Heart right ventricle (tissue), 16 donors: ENCODE results near the gene ETF1. TPM values are rescaled to one million over a fixed set of nuclear protein-coding genes. Genes with fewer than 3 reads are reported as not detected.

Experiments used
- ATAC-seq, 8 donors: fragments of 200-7000 bp; cut with Tn5 transposase; one replicate each; pipeline ENCODE4 v1.9.1; 2020; ENCODE audit warnings: mild to moderate bottlenecking in 8 of 8, moderate library complexity in 8 of 8, moderate number of reproducible peaks in 1 of 8
- DNase-seq, 2 donors: peaks; one replicate each; pipeline ENCODE4 v3.0.0-alpha.2; 2020
- H3K27ac ChIP-seq, 10 donors: fragments of 200-600 bp; sonication (generic) in 2 of 10; one replicate each; pipeline versions ENCODE4 v1.5.0 to v1.8.0; 2020 to 2022; ENCODE audit warnings: mild to moderate bottlenecking in 3 of 10
- H3K27me3 ChIP-seq, 7 donors: fragments of 200-600 bp; one replicate each; pipeline ENCODE4 v1.8.0; 2021 to 2022; ENCODE audit warnings: mild to moderate bottlenecking in 2 of 7
- H3K36me3 ChIP-seq, 9 donors: fragments of 200-600 bp; sonication (generic) in 1 of 9; one replicate each; pipeline versions ENCODE4 v1.5.0 to v1.8.0; 2020 to 2022; ENCODE audit warnings: mild to moderate bottlenecking in 2 of 9
- H3K4me1 ChIP-seq, 9 donors: fragments of 200-600 bp; sonication (generic) in 1 of 9; one replicate each; pipeline versions ENCODE4 v1.5.0 to v1.8.0; 2020 to 2022; ENCODE audit warnings: mild to moderate bottlenecking in 4 of 9
- H3K4me3 ChIP-seq, 10 donors: fragments of 200-600 bp; sonication (generic) in 2 of 10; one replicate each; pipeline versions ENCODE4 v1.5.0 to v1.8.0; 2020 to 2022; ENCODE audit warnings: mild to moderate bottlenecking in 7 of 10, moderate library complexity in 2 of 10
- H3K9me3 ChIP-seq, 11 donors: fragments of 200-600 bp in 10 of 11; sonication (generic) in 2 of 11; one replicate each; pipeline versions ENCODE4 v1.5.0 to v1.8.0; 2013 to 2022; ENCODE audit warnings: mild to moderate bottlenecking in 2 of 11, control low read depth in 1 of 11, moderate library complexity in 1 of 11
- WGBS, 2 donors: extraction: QIAGEN DNeasy Blood & Tissue Kit; methylation state at CpG; one replicate each; pipeline ENCODE4 v1.1.7; 2013; ENCODE audit warnings: inconsistent platforms in 1 of 2; 5-methylcytosine and 5-hydroxymethylcytosine counted together
- intact Hi-C, 10 donors: fragments of 100-400 bp; cut with DNase I; formaldehyde crosslinking; loops; one replicate each; pipeline versions ENCODE4 v1.11.1 to v1.14.2; 2022
- polyA plus RNA-seq, 2 donors: library from polyadenylated mRNA; stranded (reverse); fragments of 200-250 nt; gene quantifications; one replicate each; pipeline ENCODE4 v1.2.3, GENCODE V29; 2013
- total RNA-seq, 10 donors: library from RNA; stranded (reverse); fragmentation: NEBNext Ultra II Directional in 3 of 10; extraction: Animal tissue kit (Norgen Biotek cat#: 25700) in 3 of 10; gene quantifications; one replicate each; pipeline versions ENCODE4 v1.2.1 to v1.2.4, GENCODE V29; 2021 to 2023
- TF ChIP-seq, protein P1 (sequence below), 9 donors: fragments of 200-600 bp; sonication (generic) in 2 of 9; IDR thresholded peaks; one replicate each; pipeline versions ENCODE4 v1.5.0 to v1.8.0; 2021 to 2022; ENCODE audit warnings: antibody characterized with exemption in 9 of 9, mild to moderate bottlenecking in 5 of 9, moderate library complexity in 1 of 9
- donor health status: Arrhythmogenic right ventricular cardiomyopathy.
- donor health status: ischemic (EF 13 %, LVEDD 7.1; RV severe dilation, severe dysfunction).
- donor health status: healthy with polysubstance abuse.
- donor health status: DM: no; HTN: yes; CAD: no.
- donor health status: DM: no; HTN: no; CAD: no.
- donor health status: ischemic (EF 25% LVEDD 6.9; RV normal size, moderate dysfunction).
- donor health status: ischemic (EF 25% LVEDD 5.7; RV mildly dilated, moderate dysfunction).
- donor health status: healthy.
- donor health status: DM: yes; HTN: yes; CAD: no.
- donor health status: Ischemic cardiomyopathy.
- donor health status: ischemic (EF 35%, LVEDD 5.7; RV mildly dilated, moderate dysfunction).
- donor health status: nonischemic (EF 11% LVEDD 7.7; RV severe dilation, severe dysfunction).
- donor health status: DM: yes; HTN: yes; CAD: no.
- donor health status: PGD.
- donor health status: ischemic (EF 29% LVEDD 5.4; RV normal size, mild dysfunction).
- donor health status: nonischemic (EF 23%, LVEDD 6.1; RV moderate dilation, normal function).

Gene ETF1
- total and polyA plus RNA-seq, 12 donors: 17.9 to 113 (median 82.8) TPM

DNA sequence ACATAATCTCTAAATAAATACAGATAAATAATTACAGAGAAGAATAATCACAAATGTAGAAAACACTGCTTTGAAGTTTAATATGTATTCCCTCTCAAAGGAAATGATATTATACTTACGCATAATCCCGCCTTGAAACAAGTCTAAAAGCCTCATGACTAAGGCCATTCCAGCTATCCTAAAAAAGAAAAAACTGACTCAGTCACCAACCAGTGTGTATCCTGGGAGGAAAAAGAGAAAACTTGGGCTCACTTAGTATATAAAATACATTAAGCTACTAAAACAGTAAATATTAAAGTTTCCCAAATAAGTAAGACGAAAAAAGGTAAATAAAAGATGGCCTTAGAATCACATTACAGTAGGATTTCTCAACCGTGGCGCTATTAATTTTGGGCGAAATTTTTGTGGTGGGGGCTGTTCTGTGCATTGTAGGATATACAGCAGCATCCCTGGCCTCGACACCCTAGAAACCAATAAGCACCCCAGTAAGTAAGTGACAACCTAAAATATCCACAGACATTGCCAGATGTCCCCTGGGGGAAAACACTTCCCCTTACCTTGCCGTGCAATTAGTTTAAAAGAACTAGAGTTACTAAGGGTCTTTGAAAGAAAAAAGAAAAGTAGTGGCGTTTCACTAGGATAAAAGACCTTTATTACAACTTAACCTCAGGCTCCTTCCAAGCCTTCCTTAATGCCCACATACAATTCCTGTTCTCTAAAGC is 31.1 kb upstream of the ETF1 start:
- intact Hi-C loops: loop anchor here in 3 of 10 donors (2.0 to 10.0 kb wide), 3 partner anchors 29 to 695 kb away; partner anchors contain the start of gene CTNNA1 (in 1 of the 3)

GRCh38 chr5:138573223-138573622 is 30.2 kb upstream of the ETF1 start:
- Histone ChIP-seq H3K36me3 (peaks cover 0 to 59% (median 46%) of the 10 kb centered on the region in 9 donors), H3K27ac (no peak overlapping the region), H3K9me3 (no peaks in the 10 kb centered on the region), H3K27me3 (no peaks in the 10 kb centered on the region), H3K4me1 (peaks cover 0 to 52% (median 23%) of the 10 kb centered on the region in 9 donors), H3K4me3 (no peak overlapping the region)
- no peak for DNase-seq
- TF ChIP-seq, protein P1, sequence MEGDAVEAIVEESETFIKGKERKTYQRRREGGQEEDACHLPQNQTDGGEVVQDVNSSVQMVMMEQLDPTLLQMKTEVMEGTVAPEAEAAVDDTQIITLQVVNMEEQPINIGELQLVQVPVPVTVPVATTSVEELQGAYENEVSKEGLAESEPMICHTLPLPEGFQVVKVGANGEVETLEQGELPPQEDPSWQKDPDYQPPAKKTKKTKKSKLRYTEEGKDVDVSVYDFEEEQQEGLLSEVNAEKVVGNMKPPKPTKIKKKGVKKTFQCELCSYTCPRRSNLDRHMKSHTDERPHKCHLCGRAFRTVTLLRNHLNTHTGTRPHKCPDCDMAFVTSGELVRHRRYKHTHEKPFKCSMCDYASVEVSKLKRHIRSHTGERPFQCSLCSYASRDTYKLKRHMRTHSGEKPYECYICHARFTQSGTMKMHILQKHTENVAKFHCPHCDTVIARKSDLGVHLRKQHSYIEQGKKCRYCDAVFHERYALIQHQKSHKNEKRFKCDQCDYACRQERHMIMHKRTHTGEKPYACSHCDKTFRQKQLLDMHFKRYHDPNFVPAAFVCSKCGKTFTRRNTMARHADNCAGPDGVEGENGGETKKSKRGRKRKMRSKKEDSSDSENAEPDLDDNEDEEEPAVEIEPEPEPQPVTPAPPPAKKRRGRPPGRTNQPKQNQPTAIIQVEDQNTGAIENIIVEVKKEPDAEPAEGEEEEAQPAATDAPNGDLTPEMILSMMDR (IDR thresholded peaks at IDR 0.05): no peak
- ATAC-seq: no peak
- intact Hi-C loops: loop anchor here in 1 of 10 donors (10.0 kb wide), 1 partner anchor 182 kb away; the partner anchor contains the start of gene CTNNA1
- 81 to 84% methylated on average over 8 of the region's 8 CpGs for WGBS, 2 donors

More for the DNA sequence above, 31.1 kb upstream of the ETF1 start:
- H3K9me3 ChIP-seq: no peaks in the 10 kb centered on the region
- ATAC-seq: no peak
- H3K36me3 ChIP-seq: peaks cover 0 to 50% (median 37%) of the 10 kb centered on the region in 9 donors
- no peaks in the 10 kb centered on the region for H3K27me3 ChIP-seq
- no peak for DNase-seq
- TF ChIP-seq, protein P1 (IDR thresholded peaks at IDR 0.05): no peak
- H3K27ac ChIP-seq: peak overlapping the region in 9 of 10 donors; percentile 93 to 99 (median 97)
- peak overlapping the region; percentile 69 to 98 (median 86) for H3K4me3 ChIP-seq
- H3K4me1 ChIP-seq: peaks cover 0 to 51% (median 23%) of the 10 kb centered on the region in 9 donors
- WGBS, 2 donors: 37 to 43% methylated on average over 9 of the region's 9 CpGs

DNA sequence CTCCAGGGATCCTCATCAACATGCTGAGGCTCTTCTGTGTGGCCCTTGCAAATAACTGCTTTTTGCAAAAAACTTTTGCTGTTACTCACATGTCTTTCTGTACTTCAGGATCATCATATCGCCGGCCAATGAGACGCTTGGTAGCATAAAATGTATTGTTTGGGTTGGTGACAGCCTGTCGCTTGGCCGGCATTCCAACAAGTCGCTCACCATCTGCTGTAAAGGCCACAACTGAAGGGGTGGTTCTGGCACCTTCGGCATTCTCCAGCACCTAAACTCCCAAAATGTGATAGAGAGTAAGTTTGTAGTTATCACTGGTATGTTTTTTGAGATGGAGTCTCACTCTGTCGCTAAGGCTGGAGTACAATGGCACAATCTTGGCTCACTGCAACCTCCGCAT is 27.8 kb upstream of the ETF1 start:
- WGBS, 2 donors: 96 to 97% methylated on average over 9 of the region's 9 CpGs
- no peak for DNase-seq
- H3K27ac ChIP-seq: no peak overlapping the region
- H3K9me3 ChIP-seq: no peaks in the 10 kb centered on the region
- ATAC-seq: no peak
- H3K27me3 ChIP-seq: no peaks in the 10 kb centered on the region
- no peak overlapping the region for H3K4me3 ChIP-seq
- peaks cover 0 to 83% (median 69%) of the 10 kb centered on the region in 9 donors for H3K36me3 ChIP-seq
- H3K4me1 ChIP-seq: peaks cover 0 to 48% (median 23%) of the 10 kb centered on the region in 9 donors
- intact Hi-C loops: loop anchor here in 1 of 10 donors (10.0 kb wide), 1 partner anchor 184 kb away; the partner anchor contains the start of gene CTNNA1
- TF ChIP-seq, protein P1 (IDR thresholded peaks at IDR 0.05): no peak

DNA sequence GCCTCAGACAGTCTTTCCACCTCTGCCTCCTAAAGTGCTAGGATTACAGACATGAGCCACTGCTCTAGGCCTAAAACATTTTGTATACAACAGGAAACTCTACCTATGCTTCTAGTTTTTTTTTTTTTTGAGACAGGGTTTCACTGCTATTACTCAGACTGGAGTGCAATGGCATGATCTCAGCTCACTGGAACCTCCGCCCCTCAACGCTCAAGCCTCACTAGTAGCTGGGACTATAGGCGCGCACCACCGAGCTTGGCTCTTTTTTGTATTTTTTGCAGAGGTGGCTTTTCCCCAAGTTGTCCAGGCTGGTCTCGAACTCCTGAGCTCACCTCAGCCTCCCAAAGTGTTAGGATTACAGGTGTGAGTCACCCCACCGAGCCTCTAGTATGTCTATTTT is 26.7 kb upstream of the ETF1 start:
- Histone ChIP-seq H3K36me3 (peaks cover 3 to 94% (median 80%) of the 10 kb centered on the region in 9 donors), H3K9me3 (no peaks in the 10 kb centered on the region), H3K27me3 (no peaks in the 10 kb centered on the region), H3K27ac (no peak overlapping the region), H3K4me1 (peaks cover 0 to 47% (median 19%) of the 10 kb centered on the region in 9 donors), H3K4me3 (no peak overlapping the region)
- no peak for ATAC-seq
- 91 to 95% methylated on average over 7 of the region's 7 CpGs for WGBS, 2 donors
- TF ChIP-seq, protein P1 (IDR thresholded peaks at IDR 0.05): no peak
- intact Hi-C loops: loop anchor here in 1 of 10 donors (10.0 kb wide), 2 partner anchors 185 to 765 kb away; partner anchors contain the start of gene CTNNA1
- DNase-seq: no peak
